Neuronal stem cell (in vitro differentiated cells): ENCODE measurements around the gene WWC1.

Source experiments
- DNase-seq: peaks from one replicate; pipeline ENCODE4 v3.0.0-alpha.2; 2013; ENCODE audit warnings: low spot score
- H2AFZ ChIP-seq: one replicate; pipeline ENCODE4 v1.6.1; 2013; ENCODE audit warnings: mild to moderate bottlenecking, low read length, inconsistent platforms
- H2AK5ac ChIP-seq: 2 replicates; pipeline ENCODE4 v1.6.1; 2013; ENCODE audit warnings: low read depth, mild to moderate bottlenecking, inconsistent platforms, low read length, moderate library complexity, mixed read lengths
- H2BK120ac ChIP-seq: 2 replicates; pipeline ENCODE4 v1.6.1; 2013; ENCODE audit warnings: low read depth, mild to moderate bottlenecking, inconsistent platforms, low read length, moderate library complexity, mixed read lengths
- H2BK12ac ChIP-seq: one replicate; pipeline ENCODE4 v1.6.1; 2013; ENCODE audit warnings: low read length, inconsistent platforms
- H2BK15ac ChIP-seq: 2 replicates; pipeline ENCODE4 v1.6.1; 2013; ENCODE audit warnings: mild to moderate bottlenecking, low read length, inconsistent platforms, mixed read lengths
- H2BK5ac ChIP-seq: one replicate; pipeline ENCODE4 v1.6.1; 2013; ENCODE audit warnings: inconsistent platforms, mild to moderate bottlenecking, low read length, moderate library complexity
- H3K14ac ChIP-seq: one replicate; pipeline ENCODE4 v1.6.1; 2013; ENCODE audit warnings: low read length, inconsistent platforms
- H3K18ac ChIP-seq: 2 replicates; pipeline ENCODE4 v1.6.1; 2013; ENCODE audit warnings: low read length, inconsistent platforms
- H3K23ac ChIP-seq: 2 replicates; pipeline ENCODE4 v1.6.1; 2013; ENCODE audit warnings: low read depth, mild to moderate bottlenecking, mixed read lengths, low read length, inconsistent platforms; ENCODE audit not compliant: poor library complexity
- H3K27ac ChIP-seq: replicated peaks from 3 replicates; pipeline ENCODE4 v1.5.1; 2013; ENCODE audit warnings: low read length, inconsistent platforms
- H3K27me3 ChIP-seq, 3 experiments: 2 replicates each; pipeline ENCODE4 v1.6.1; 2013; ENCODE audit warnings: low read length in 3 of 3, mild to moderate bottlenecking in 2 of 3, inconsistent platforms in 1 of 3, low read depth in 1 of 3, mixed read lengths in 1 of 3, moderate library complexity in 1 of 3; ENCODE audit not compliant: control insufficient read depth in 3 of 3, insufficient read depth in 3 of 3
- H3K36me3 ChIP-seq, 2 donors: replicated peaks in 1 of 2; 2 replicates each; pipeline ENCODE4 v1.6.1; 2013; ENCODE audit warnings: low read length in 2 of 2; ENCODE audit not compliant: control insufficient read depth in 2 of 2, insufficient read depth in 2 of 2
- H3K4ac ChIP-seq: 2 replicates; pipeline ENCODE4 v1.6.1; 2013; ENCODE audit warnings: inconsistent platforms, mild to moderate bottlenecking, low read length, moderate library complexity
- H3K4me1 ChIP-seq, 2 donors: 1 replicate in 1 of 2; 2 replicates in 1 of 2; pipeline ENCODE4 v1.6.1; 2013; ENCODE audit warnings: low read length in 2 of 2, low read depth in 1 of 2; ENCODE audit not compliant: control insufficient read depth in 2 of 2, insufficient read depth in 1 of 2
- H3K4me2 ChIP-seq: one replicate; pipeline ENCODE4 v1.6.1; 2013; ENCODE audit warnings: mild to moderate bottlenecking, low read length, inconsistent platforms; ENCODE audit not compliant: insufficient read depth, poor library complexity, severe bottlenecking
- H3K4me3 ChIP-seq, 2 donors: 2 replicates each; pipeline ENCODE4 v1.5.1; 2013; ENCODE audit warnings: low read length in 2 of 2, mild to moderate bottlenecking in 2 of 2, inconsistent platforms in 1 of 2, moderate library complexity in 1 of 2
- H3K79me1 ChIP-seq: one replicate; pipeline ENCODE4 v1.6.1; 2013; ENCODE audit warnings: low read depth, mild to moderate bottlenecking, inconsistent platforms, low read length, moderate library complexity
- H3K9ac ChIP-seq: one replicate; pipeline ENCODE4 v1.6.1; 2013; ENCODE audit warnings: mild to moderate bottlenecking, low read depth, low read length, inconsistent platforms; ENCODE audit not compliant: poor library complexity
- H3K9me3 ChIP-seq, 2 donors: replicated peaks in 1 of 2; 2 replicates each; pipeline versions ENCODE3 to v1.6.1; 2013; ENCODE audit warnings: low read length in 2 of 2, mild to moderate bottlenecking in 2 of 2, inconsistent platforms in 1 of 2, low read depth in 1 of 2, mixed read lengths in 1 of 2, moderate library complexity in 1 of 2; ENCODE audit not compliant: control insufficient read depth in 2 of 2, insufficient read depth in 1 of 2
- H4K8ac ChIP-seq: one replicate; pipeline ENCODE4 v1.6.1; 2013; ENCODE audit warnings: low read depth, mild to moderate bottlenecking, inconsistent platforms, low read length, moderate library complexity
- H4K91ac ChIP-seq: one replicate; pipeline ENCODE4 v1.6.1; 2013; ENCODE audit warnings: low read length, low read depth, mild to moderate bottlenecking, inconsistent platforms; ENCODE audit not compliant: poor library complexity
- WGBS, 2 donors: extraction: QIAGEN DNeasy Blood & Tissue Kit; methylation state at CpG; one replicate each; pipeline ENCODE4 v1.1.7; 2013; ENCODE audit warnings: missing lambda C conversion rate in 2 of 2, mixed read lengths in 1 of 2; ENCODE audit not compliant: insufficient read length in 2 of 2, insufficient replicate concordance in 1 of 2; ENCODE audit errors: extremely low coverage in 2 of 2; 5-methylcytosine and 5-hydroxymethylcytosine counted together

The WWC1 gene

DNA sequence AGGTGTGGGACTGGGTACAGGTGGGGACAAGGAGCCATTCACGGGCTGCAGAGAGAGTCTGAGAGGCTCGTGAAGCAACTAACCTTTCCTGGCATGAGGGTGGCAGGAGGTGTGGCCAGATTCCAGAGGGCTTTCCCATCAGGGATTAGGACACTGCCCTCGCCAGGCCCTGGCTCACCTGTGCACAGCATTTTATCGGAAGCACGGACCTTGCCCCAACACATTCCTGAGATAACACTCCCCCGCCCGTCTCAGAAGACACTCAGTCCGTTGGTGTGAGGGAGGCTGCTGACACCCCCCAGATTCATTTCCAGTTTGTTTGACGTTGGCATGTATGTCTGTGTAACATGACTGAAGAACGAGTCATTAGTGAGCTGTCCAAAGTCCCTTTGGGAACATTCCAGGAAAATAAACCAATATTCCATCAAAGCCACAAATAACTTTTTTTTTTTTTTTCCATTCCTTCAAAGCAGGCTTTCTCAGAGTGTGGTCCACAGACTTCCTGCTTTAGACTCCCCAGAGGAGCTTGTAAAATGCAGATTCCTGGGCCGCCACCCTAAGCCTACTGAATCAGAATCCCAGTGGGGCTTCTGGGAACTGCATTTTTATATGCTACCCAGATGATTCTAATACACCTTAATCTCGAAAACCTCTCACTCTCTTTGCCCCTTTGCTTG, 23.4 kb downstream of the WWC1 start:
- H3K36me3 ChIP-seq: no peaks in the 10 kb centered on the region
- H3K14ac ChIP-seq: no peak overlapping the region
- H2AFZ ChIP-seq: no peak overlapping the region
- no peak overlapping the region for H2BK12ac ChIP-seq
- H2BK15ac ChIP-seq: no peak overlapping the region
- H2AK5ac ChIP-seq: no peak overlapping the region
- H3K27ac ChIP-seq: no peak overlapping the region
- H3K79me1 ChIP-seq: peaks cover 2% of the 10 kb centered on the region
- no peak overlapping the region for H3K4me3 ChIP-seq
- no peak for DNase-seq
- H3K9me3 ChIP-seq: no peaks in the 10 kb centered on the region
- no peak overlapping the region for H3K9ac ChIP-seq
- WGBS, 2 donors: no CpG with 5 or more reads among the region's 12 CpGs
- no peak overlapping the region for H2BK120ac ChIP-seq
- no peak overlapping the region for H4K8ac ChIP-seq
- no peak overlapping the region for H3K23ac ChIP-seq
- no peak overlapping the region for H3K4ac ChIP-seq
- H3K18ac ChIP-seq: no peak overlapping the region
- H3K4me1 ChIP-seq: peaks cover 25 to 40% of the 10 kb centered on the region in 2 donors
- no peaks in the 10 kb centered on the region for H3K27me3 ChIP-seq
- H2BK5ac ChIP-seq: no peak overlapping the region
- no peak overlapping the region for H4K91ac ChIP-seq
- no peak overlapping the region for H3K4me2 ChIP-seq

DNA sequence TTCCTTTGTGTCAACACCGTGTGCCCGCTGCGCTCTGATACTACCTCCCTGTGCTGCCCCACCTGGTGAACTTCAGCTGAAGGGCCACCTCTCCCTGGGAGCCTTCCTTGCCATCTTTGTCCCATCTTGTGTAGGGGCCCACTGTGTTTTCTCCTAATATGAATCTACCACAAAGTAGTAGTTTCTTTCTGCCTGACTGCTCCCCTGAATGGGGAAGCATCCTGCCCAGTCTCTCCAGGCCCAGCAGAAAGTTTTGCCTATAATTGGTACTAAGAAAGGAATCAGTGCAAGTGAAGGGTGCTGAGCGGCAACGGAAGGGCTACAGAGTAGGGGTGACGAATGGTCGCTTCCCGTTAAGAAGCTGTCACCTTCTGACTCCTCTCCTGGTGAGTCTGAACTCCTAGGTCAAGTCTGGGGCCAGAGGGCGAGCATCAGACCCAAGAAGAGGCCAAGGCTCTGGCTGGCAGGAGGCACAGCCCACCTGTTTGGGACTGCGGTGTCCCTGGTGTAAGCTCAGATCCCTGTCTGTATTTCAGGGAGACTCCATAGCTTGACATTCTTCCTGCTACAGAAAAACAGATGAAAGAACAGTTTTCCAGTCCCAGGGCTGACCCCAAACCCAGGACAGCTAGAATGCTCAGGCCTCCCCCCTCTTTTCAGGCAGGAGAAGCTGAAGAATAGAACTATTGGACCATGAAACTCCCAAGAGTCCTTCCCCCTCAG, 24.1 kb downstream of the WWC1 start:
- no peak overlapping the region for H3K14ac ChIP-seq
- H3K4me3 ChIP-seq: peak overlapping the region in 1 of 2 donors; percentile 23
- H3K9ac ChIP-seq: no peak overlapping the region
- peaks cover 25 to 40% of the 10 kb centered on the region in 2 donors for H3K4me1 ChIP-seq
- H2AFZ ChIP-seq: peak overlapping the region; percentile 58
- H3K27me3 ChIP-seq: no peaks in the 10 kb centered on the region
- H3K79me1 ChIP-seq: peaks cover 2% of the 10 kb centered on the region
- H3K23ac ChIP-seq: no peak overlapping the region
- H2AK5ac ChIP-seq: peak overlapping the region; percentile 16
- H3K4me2 ChIP-seq: peak overlapping the region; percentile 18
- H3K18ac ChIP-seq: peak overlapping the region; percentile 6
- H3K36me3 ChIP-seq: no peaks in the 10 kb centered on the region
- no peak overlapping the region for H3K27ac ChIP-seq
- DNase-seq: no peak
- peak overlapping the region; percentile 22 for H2BK15ac ChIP-seq
- no peak overlapping the region for H2BK120ac ChIP-seq
- no CpG with 5 or more reads among the region's 10 CpGs for WGBS, 2 donors
- no peak overlapping the region for H4K8ac ChIP-seq
- H3K4ac ChIP-seq: no peak overlapping the region
- H2BK12ac ChIP-seq: no peak overlapping the region
- H4K91ac ChIP-seq: no peak overlapping the region
- H3K9me3 ChIP-seq: no peaks in the 10 kb centered on the region
- H2BK5ac ChIP-seq: no peak overlapping the region

GRCh38 chr5:168316139-168316578, 24.7 kb downstream of the WWC1 start:
- Histone ChIP-seq H4K91ac (no peak overlapping the region), H4K8ac (no peak overlapping the region), H3K4me3 (peak overlapping the region in 1 of 2 donors; percentile 23), H3K18ac (peak overlapping the region; percentile 3), H2BK12ac (no peak overlapping the region), H3K14ac (no peak overlapping the region), H2BK5ac (no peak overlapping the region), H2AK5ac (no peak overlapping the region), H3K9me3 (no peaks in the 10 kb centered on the region), H3K36me3 (no peaks in the 10 kb centered on the region), H2BK15ac (no peak overlapping the region), H3K27me3 (no peaks in the 10 kb centered on the region), H3K4me2 (peak overlapping the region; percentile 18), H3K9ac (no peak overlapping the region), H2BK120ac (no peak overlapping the region), H2AFZ (peak overlapping the region; percentile 58), H3K79me1 (peaks cover 2% of the 10 kb centered on the region), H3K23ac (no peak overlapping the region), H3K4me1 (peaks cover 24 to 40% of the 10 kb centered on the region in 2 donors), H3K27ac (peak overlapping the region; percentile 50), H3K4ac (no peak overlapping the region)
- no CpG with 5 or more reads among the region's 9 CpGs for WGBS, 2 donors
- no peak for DNase-seq

DNA sequence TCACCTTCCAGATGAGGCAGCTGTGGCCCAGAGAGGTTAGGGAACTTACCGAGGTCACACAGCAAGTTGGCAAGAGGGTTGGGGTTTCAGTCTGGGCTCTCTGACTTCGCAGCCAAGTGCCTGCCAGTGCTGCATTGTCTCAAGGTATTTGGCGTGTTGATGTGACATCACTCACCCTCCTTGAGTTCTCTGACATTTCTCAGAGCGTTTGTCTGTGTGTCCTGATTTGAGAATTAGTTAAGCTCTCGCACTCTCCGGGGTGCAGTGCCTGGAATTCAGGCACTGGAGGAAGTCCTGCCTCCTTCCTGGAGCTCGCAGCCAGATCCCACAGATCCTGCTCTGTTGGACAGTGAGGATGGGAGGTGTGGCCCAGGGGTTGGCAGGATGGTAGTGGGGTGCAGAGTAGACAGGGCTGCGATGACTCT, 25.7 kb downstream of the WWC1 start:
- H4K8ac ChIP-seq: no peak overlapping the region
- WGBS, 2 donors: no CpG with 5 or more reads among the region's 8 CpGs
- H4K91ac ChIP-seq: no peak overlapping the region
- no peak overlapping the region for H2BK5ac ChIP-seq
- no peak overlapping the region for H3K4me3 ChIP-seq
- DNase-seq: no peak
- no peak overlapping the region for H3K4ac ChIP-seq
- H3K23ac ChIP-seq: no peak overlapping the region
- no peak overlapping the region for H2BK15ac ChIP-seq
- H3K27ac ChIP-seq: no peak overlapping the region
- no peak overlapping the region for H3K4me2 ChIP-seq
- H3K14ac ChIP-seq: no peak overlapping the region
- H3K4me1 ChIP-seq: peaks cover 24 to 40% of the 10 kb centered on the region in 2 donors
- H3K36me3 ChIP-seq: no peaks in the 10 kb centered on the region
- H3K9ac ChIP-seq: no peak overlapping the region
- no peak overlapping the region for H2AK5ac ChIP-seq
- no peak overlapping the region for H2BK12ac ChIP-seq
- H3K27me3 ChIP-seq: no peaks in the 10 kb centered on the region
- H3K18ac ChIP-seq: no peak overlapping the region
- H3K79me1 ChIP-seq: no peaks in the 10 kb centered on the region
- H2AFZ ChIP-seq: peak overlapping the region; percentile 6
- no peaks in the 10 kb centered on the region for H3K9me3 ChIP-seq
- no peak overlapping the region for H2BK120ac ChIP-seq
